K562 (cell line): ENCODE measurements around the gene ST7. TPM values are rescaled to one million over a fixed set of nuclear protein-coding genes. Genes with fewer than 3 reads are reported as not detected.
A peak's percentile ranks its signal among the peaks of the same experiment; 100 is the strongest.

ENCODE experiments used
- ARID2 ChIP-seq: fragments of 450-650 bp; IDR thresholded peaks from 2 replicates; pipeline ENCODE4 v1.6.1; 2017; ENCODE audit warnings: antibody characterized with exemption, mild to moderate bottlenecking
- ARID4B ChIP-seq: sonication (generic); formaldehyde crosslinking; IDR thresholded peaks from 2 replicates; pipeline ENCODE4 v1.8.0; 2022; ENCODE audit warnings: mild to moderate bottlenecking, missing genetic modification reagents
- CREB1 ChIP-seq, 2 experiments: sonication (generic) in 1 of 2; formaldehyde crosslinking in 1 of 2; IDR thresholded peaks; 2 replicates each; pipeline versions ENCODE4 v1.6.1 to v1.8.0; 2012 to 2022; ENCODE audit warnings: inconsistent platforms in 1 of 2, mild to moderate bottlenecking in 1 of 2, missing genetic modification reagents in 1 of 2, moderate library complexity in 1 of 2
- EWSR1 ChIP-seq: fragments of 450-650 bp; IDR thresholded peaks from 2 replicates; pipeline ENCODE4 v1.6.1; 2018; ENCODE audit warnings: borderline replicate concordance, mild to moderate bottlenecking, low read depth, moderate library complexity; ENCODE audit not compliant: partially characterized antibody
- FOXA1 ChIP-seq: fragments of 450-650 bp; IDR thresholded peaks from 2 replicates; pipeline ENCODE4 v1.6.1; 2016; ENCODE audit warnings: mild to moderate bottlenecking, borderline replicate concordance
- GABPB2 ChIP-seq: fragments of 250-450 bp; sonication (Bioruptor Pico); conservative IDR thresholded peaks from 2 replicates; pipeline ENCODE4 v1.5.1; 2021; ENCODE audit warnings: mild to moderate bottlenecking
- MAFG ChIP-seq: fragments of 450-650 bp; conservative IDR thresholded peaks from 2 replicates; pipeline ENCODE4 v1.6.1; 2016; ENCODE audit warnings: missing genetic modification characterization, missing compliant biosample characterization
- MLLT1 ChIP-seq, 2 experiments: fragments of 450-650 bp; IDR thresholded peaks; 2 replicates each; pipeline ENCODE4 v1.6.1; 2016
- MYBL2 ChIP-seq, 2 experiments: fragments of 450-650 bp in 1 of 2; sonication (generic) in 1 of 2; formaldehyde crosslinking in 1 of 2; IDR thresholded peaks; 2 replicates each; pipeline versions ENCODE4 v1.6.1 to v1.8.1; 2017 to 2022; ENCODE audit warnings: borderline replicate concordance in 1 of 2, inconsistent platforms in 1 of 2, low read depth in 1 of 2, mild to moderate bottlenecking in 1 of 2, missing genetic modification reagents in 1 of 2, moderate library complexity in 1 of 2
- PREB ChIP-seq: sonication (generic); formaldehyde crosslinking; IDR thresholded peaks from 2 replicates; pipeline ENCODE4 v1.8.1; 2023; ENCODE audit warnings: mild to moderate bottlenecking, missing genetic modification reagents
- SMAD2 ChIP-seq: fragments of 150-350 bp; IDR thresholded peaks from 2 replicates; pipeline ENCODE4 v1.6.1; 2014; ENCODE audit warnings: low read depth, mild to moderate bottlenecking, low read length
- SMARCB1 ChIP-seq: IDR thresholded peaks from 2 replicates; pipeline ENCODE4 v1.6.1; 2011; ENCODE audit warnings: improper control_type of control experiment, low read depth; ENCODE audit not compliant: insufficient read length
- TAF15 ChIP-seq: fragments of 200-400 bp; formaldehyde crosslinking; IDR thresholded peaks from 2 replicates; pipeline ENCODE4 v1.6.1; 2017; ENCODE audit warnings: mild to moderate bottlenecking, low read depth, low read length, moderate library complexity
- TRIM28 ChIP-seq: fragments of 450-650 bp; IDR thresholded peaks from 2 replicates; pipeline ENCODE4 v1.6.1; 2017
- YBX1 ChIP-seq: fragments of 450-650 bp; IDR thresholded peaks from 2 replicates; pipeline ENCODE4 v1.7.1; 2016; ENCODE audit warnings: mild to moderate bottlenecking
- YY1 ChIP-seq, 3 experiments: IDR thresholded peaks; 2 replicates each; pipeline ENCODE4 v1.6.1; 2011; ENCODE audit warnings: low read length in 2 of 3, mild to moderate bottlenecking in 2 of 3, moderate library complexity in 2 of 3, borderline replicate concordance in 1 of 3, control low read depth in 1 of 3, low read depth in 1 of 3; ENCODE audit not compliant: insufficient read depth in 3 of 3, insufficient replicate concordance in 2 of 3, control insufficient read depth in 1 of 3, insufficient read length in 1 of 3; ENCODE audit errors: extremely low read depth in 1 of 3
- ZNF124 ChIP-seq: sonication (generic); formaldehyde crosslinking; IDR thresholded peaks from 2 replicates; pipeline ENCODE4 v1.8.1; 2022; ENCODE audit warnings: missing genetic modification reagents
- ZNF316 ChIP-seq: fragments of 450-650 bp; IDR thresholded peaks from 2 replicates; pipeline ENCODE4 v1.6.1; 2016
- ZNF395 ChIP-seq: fragments of 200-800 bp; sonication (Bioruptor generic); IDR thresholded peaks from 2 replicates; pipeline ENCODE4 v1.6.1; 2017; ENCODE audit warnings: missing genetic modification characterization, missing compliant biosample characterization
- ZNF785 ChIP-seq: fragments of 250-450 bp; sonication (Bioruptor Pico); IDR thresholded peaks from 2 replicates; pipeline ENCODE4 v1.4.0; 2020; ENCODE audit warnings: mild to moderate bottlenecking
- polyA plus RNA-seq, 8 experiments: library from polyadenylated mRNA; depleted of rRNA in 4 of 8; stranded (reverse) in 5 of 8; unstranded in 3 of 8; fragments of >200 nt; fragmentation: Nextera tagmentation in 2 of 8; fragmentation: Illumina TruSeq in 1 of 8; extraction: Ambion mirVana in 2 of 8; extraction: Trizol in 1 of 8; gene quantifications; 2 replicates each; pipeline versions ENCODE4 v1.2.1 to v1.2.3, GENCODE V29; 2011 to 2014; ENCODE audit warnings: inconsistent platforms in 1 of 8, missing spikeins in 1 of 8
- total RNA-seq, 7 experiments: library from RNA; depleted of rRNA in 6 of 7; stranded (reverse); fragments of >200 nt in 6 of 7; fragmentation: Illumina TruSeq in 2 of 7; extraction: Trizol in 2 of 7; gene quantifications; 2 replicates each; pipeline versions ENCODE4 v1.2.1 to v1.2.3, GENCODE V29; 2011 to 2021; ENCODE audit warnings: low replicate concordance in 1 of 7

ST7 gene
- total and polyA plus RNA-seq, 9 of the 15 experiments (the other 6 are each of a cell fraction or from before 2014, with no cell fraction given) = 23.9 to 56.3 (median 36.9) TPM

- TF ChIP-seq ARID4B (CRISPR knock-in tag) (no peak), PREB (CRISPR knock-in tag) (peak; percentile 72; the same call in 1 of the 2 replicates), TAF15 (no peak), ZNF395 (CRISPR knock-in tag) (no peak), MAFG (tag) (0 out of 2 replicates have a peak, but pooled peaks have one; percentile 10), ZNF316 (peak; percentile 57), GABPB2 (CRISPR knock-in tag) (no peak), EWSR1 (no peak), MLLT1 (IDR thresholded peaks at IDR 0.05) (peak in 1 of 2 experiments; percentile 71; a peak in 1 of 4 replicates), ARID2 (no peak), SMAD2 (no peak), ZNF124 (CRISPR knock-in tag) (no peak), SMARCB1 (no peak), FOXA1 (no peak), YY1 (IDR thresholded peaks at IDR 0.05; ENCODE audit: borderline replicate concordance in 1 of 3, control insufficient read depth in 1 of 3, extremely low read depth in 1 of 3, insufficient read depth in 3 of 3, insufficient read length in 1 of 3, insufficient replicate concordance in 2 of 3, low read depth in 1 of 3, low read length in 2 of 3) (peak in 1 of 3 experiments; percentile 10), CREB1 (IDR thresholded peaks at IDR 0.05) (no peak), CREB1 (CRISPR knock-in tag; IDR thresholded peaks at IDR 0.05) (peak; percentile 39; the same call in 1 of the 2 replicates), MYBL2 (IDR thresholded peaks at IDR 0.05; ENCODE audit: low read depth) (no peak), MYBL2 (CRISPR knock-in tag; IDR thresholded peaks at IDR 0.05; ENCODE audit: borderline replicate concordance) (no peak), TRIM28 (no peak), ZNF785 (CRISPR knock-in tag) (no peak), YBX1 (no peak)
These were observed 10.8 kb upstream of the ST7 start (continued) for GRCh38 chr7:116942504-116942903.
